H9 (cell line): ENCODE data around the gene EPHA8. TPM values are rescaled to one million over a fixed set of nuclear protein-coding genes. Genes with fewer than 3 reads are reported as not detected.

ENCODE experiments used
- DNase-seq: peaks from one replicate; pipeline ENCODE4 v3.0.0-alpha.2; 2017
- H2AFZ ChIP-seq: one replicate; pipeline ENCODE4 v1.6.1; 2013; ENCODE audit warnings: mild to moderate bottlenecking, low read length, control low read depth, moderate library complexity
- H2AK5ac ChIP-seq: 2 replicates; pipeline ENCODE4 v1.6.1; 2013; ENCODE audit warnings: low read length, control low read depth, mixed read lengths; ENCODE audit not compliant: insufficient read length
- H2BK120ac ChIP-seq: one replicate; pipeline ENCODE4 v1.6.1; 2013; ENCODE audit warnings: low read depth, mild to moderate bottlenecking, low read length, control low read depth, inconsistent platforms; ENCODE audit not compliant: poor library complexity, severe bottlenecking
- H2BK12ac ChIP-seq: 2 replicates; pipeline ENCODE4 v1.6.1; 2013; ENCODE audit warnings: low read length, control low read depth, mixed read lengths, low read depth; ENCODE audit not compliant: insufficient read length
- H2BK15ac ChIP-seq: 2 replicates; pipeline ENCODE4 v1.6.1; 2013; ENCODE audit warnings: low read depth, low read length, control low read depth
- H2BK20ac ChIP-seq: one replicate; pipeline ENCODE4 v1.6.1; 2013; ENCODE audit warnings: low read depth, mild to moderate bottlenecking, low read length, control low read depth, inconsistent platforms; ENCODE audit not compliant: poor library complexity, severe bottlenecking
- H2BK5ac ChIP-seq: 2 replicates; pipeline ENCODE4 v1.6.1; 2013; ENCODE audit warnings: low read length, control low read depth, mixed read lengths; ENCODE audit not compliant: insufficient read length
- H3K14ac ChIP-seq: 2 replicates; pipeline ENCODE4 v1.6.1; 2013; ENCODE audit warnings: low read length, control low read depth; ENCODE audit not compliant: insufficient read depth
- H3K18ac ChIP-seq: 2 replicates; pipeline ENCODE4 v1.6.1; 2013; ENCODE audit warnings: low read depth, mild to moderate bottlenecking, mixed read lengths, low read length, control low read depth; ENCODE audit not compliant: insufficient read length
- H3K23ac ChIP-seq: 2 replicates; pipeline ENCODE4 v1.6.1; 2013; ENCODE audit warnings: low read length, control low read depth, mixed read lengths, low read depth; ENCODE audit not compliant: insufficient read length
- H3K23me2 ChIP-seq: 2 replicates; pipeline ENCODE4 v1.6.1; 2013; ENCODE audit warnings: low read depth, mild to moderate bottlenecking, mixed read lengths, low read length, control low read depth; ENCODE audit not compliant: insufficient read length, poor library complexity, severe bottlenecking
- H3K27ac ChIP-seq: 2 replicates; pipeline ENCODE4 v1.5.1; 2013; ENCODE audit warnings: low read length, control low read depth, mixed read lengths, low read depth; ENCODE audit not compliant: insufficient read length
- H3K27me3 ChIP-seq: 2 replicates; pipeline ENCODE4 v1.6.1; 2013; ENCODE audit warnings: low read length, control low read depth, inconsistent platforms; ENCODE audit not compliant: insufficient read depth
- H3K4ac ChIP-seq: 2 replicates; pipeline ENCODE4 v1.6.1; 2013; ENCODE audit warnings: low read depth, mild to moderate bottlenecking, control low read depth, inconsistent platforms, low read length, moderate library complexity
- H3K4me1 ChIP-seq: 2 replicates; pipeline ENCODE4 v1.6.1; 2013; ENCODE audit warnings: low read length, control low read depth, inconsistent platforms; ENCODE audit not compliant: insufficient read depth
- H3K4me2 ChIP-seq: 2 replicates; pipeline ENCODE4 v1.6.1; 2013; ENCODE audit warnings: low read length, control low read depth, mixed read lengths; ENCODE audit not compliant: insufficient read length, insufficient read depth
- H3K56ac ChIP-seq: 2 replicates; pipeline ENCODE4 v1.6.1; 2013; ENCODE audit warnings: low read depth, mild to moderate bottlenecking, mixed read lengths, low read length, control low read depth; ENCODE audit not compliant: insufficient read length
- H3K79me1 ChIP-seq: 2 replicates; pipeline ENCODE4 v1.6.1; 2013; ENCODE audit warnings: low read depth, mild to moderate bottlenecking, moderate library complexity, low read length, control low read depth, inconsistent platforms; ENCODE audit not compliant: insufficient read depth, poor library complexity, severe bottlenecking
- H3K79me2 ChIP-seq: 2 replicates; pipeline ENCODE4 v1.6.1; 2013; ENCODE audit warnings: low read length, control low read depth, inconsistent platforms; ENCODE audit not compliant: insufficient read depth
- H3K9ac ChIP-seq: 2 replicates; pipeline ENCODE4 v1.6.1; 2013; ENCODE audit warnings: low read length, control low read depth, mixed read lengths; ENCODE audit not compliant: insufficient read length; ENCODE audit errors: extremely low read depth
- H3K9me3 ChIP-seq: one replicate; pipeline ENCODE4 v1.6.1; 2013; ENCODE audit warnings: low read depth, low read length, inconsistent platforms; ENCODE audit not compliant: control insufficient read depth
- H3T11ph ChIP-seq: one replicate; pipeline ENCODE4 v1.6.1; 2013; ENCODE audit warnings: mild to moderate bottlenecking, low read length, control low read depth, inconsistent platforms
- H4K20me1 ChIP-seq: one replicate; pipeline ENCODE4 v1.6.1; 2013; ENCODE audit not compliant: control insufficient read depth, insufficient read length, insufficient read depth
- H4K5ac ChIP-seq: 2 replicates; pipeline ENCODE4 v1.6.1; 2013; ENCODE audit warnings: low read depth, mild to moderate bottlenecking, mixed read lengths, low read length, control low read depth; ENCODE audit not compliant: insufficient read length
- H4K8ac ChIP-seq: replicated peaks from 2 replicates; pipeline ENCODE4 v1.6.1; 2013; ENCODE audit warnings: low read length, control low read depth, mixed read lengths, low read depth; ENCODE audit not compliant: insufficient read length
- H4K91ac ChIP-seq: 2 replicates; pipeline ENCODE4 v1.6.1; 2013; ENCODE audit warnings: low read depth, mild to moderate bottlenecking, moderate library complexity, mixed read lengths, low read length, control low read depth; ENCODE audit not compliant: insufficient read length
- H3K27ac Mint-ChIP-seq, 3 experiments: 2 replicates in 2 of 3; 3 replicates in 1 of 3; pipeline ENCODE4 v1.8.0; 2020 to 2021; ENCODE audit warnings: mixed read lengths in 3 of 3, mild to moderate bottlenecking in 1 of 3, moderate library complexity in 1 of 3
- H3K27me3 Mint-ChIP-seq: 2 replicates; pipeline ENCODE4 v1.8.0; 2021; ENCODE audit warnings: low read depth, mild to moderate bottlenecking, moderate library complexity, mixed read lengths
- H3K36me3 Mint-ChIP-seq, 3 experiments: 2 replicates in 2 of 3; 3 replicates in 1 of 3; pipeline ENCODE4 v1.8.0; 2020 to 2021; ENCODE audit warnings: low read depth in 3 of 3, mixed read lengths in 3 of 3; ENCODE audit not compliant: insufficient read depth in 1 of 3
- H3K4me1 Mint-ChIP-seq, 2 experiments: 2 replicates each; pipeline ENCODE4 v1.8.0; 2020; ENCODE audit warnings: mixed read lengths in 2 of 2
- H3K4me3 Mint-ChIP-seq, 2 experiments: 2 replicates in 1 of 2; 3 replicates in 1 of 2; pipeline ENCODE4 v1.8.0; 2020 to 2021; ENCODE audit warnings: mild to moderate bottlenecking in 2 of 2, mixed read lengths in 2 of 2, moderate library complexity in 1 of 2
- H3K9me3 Mint-ChIP-seq, 2 experiments: 2 replicates in 1 of 2; 3 replicates in 1 of 2; pipeline ENCODE4 v1.8.0; 2020; ENCODE audit warnings: mild to moderate bottlenecking in 2 of 2, mixed read lengths in 2 of 2, moderate library complexity in 1 of 2
- CTCF ChIP-seq: fragments of 200-600 bp; sonication (generic); conservative IDR thresholded peaks from 3 replicates; pipeline ENCODE4 v1.8.0; 2021; ENCODE audit warnings: antibody characterized with exemption, mild to moderate bottlenecking
- WGBS: extraction: QIAGEN DNeasy Blood & Tissue Kit; methylation state at CpG from one replicate; pipeline ENCODE4 v1.1.7; 2013; ENCODE audit warnings: missing lambda C conversion rate, low lambda C conversion rate, mixed read lengths; ENCODE audit not compliant: insufficient read length; ENCODE audit errors: extremely low coverage; 5-methylcytosine and 5-hydroxymethylcytosine counted together
- total RNA-seq: library from RNA; stranded (reverse); gene quantifications from 2 replicates; pipeline ENCODE4 v1.2.1, GENCODE V29; 2021

EPHA8 gene
- total RNA-seq, 1 experiment from 2014 or later = 3.4 TPM

DNA sequence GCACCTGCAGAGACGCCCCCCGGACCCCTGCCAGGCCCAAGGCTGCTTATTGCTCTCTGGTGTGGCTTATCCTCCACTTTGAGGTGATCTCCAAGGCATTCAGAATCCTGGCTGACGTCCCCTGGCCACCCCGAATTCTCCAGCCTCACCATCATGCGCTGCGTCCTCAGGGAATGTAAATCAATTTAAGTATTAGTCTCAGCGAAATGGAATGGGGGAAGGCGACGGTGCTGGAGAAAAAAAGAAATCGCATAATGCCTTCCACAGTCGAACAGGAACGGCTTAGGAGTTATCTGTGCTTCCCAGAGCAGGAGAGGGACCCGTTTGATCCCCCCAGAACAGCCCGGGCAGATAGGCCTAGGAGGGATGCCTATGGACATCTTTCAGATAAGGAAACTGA is 2.9 kb downstream of the EPHA8 start:
- Histone ChIP-seq H4K8ac (no peak overlapping the region), H3K27me3 (peaks cover 16% of the 10 kb centered on the region; the same call in 1 of the 2 replicates)
- WGBS = no CpG with 5 or more reads among the region's 14 CpGs

More for the DNA sequence above, 2.9 kb downstream of the EPHA8 start:
- Histone ChIP-seq H3K4ac (no peak overlapping the region), H2BK120ac (no peak overlapping the region), H4K91ac (no peak overlapping the region), H3K23me2 (peaks cover 9% of the 10 kb centered on the region), H3K79me1 (no peaks in the 10 kb centered on the region), H2BK5ac (no peak overlapping the region), H2AK5ac (no peak overlapping the region), H4K5ac (no peak overlapping the region), H4K20me1 (no peaks in the 10 kb centered on the region), H2BK15ac (no peak overlapping the region), H3K23ac (no peak overlapping the region), H3T11ph (no peak overlapping the region), H3K18ac (no peak overlapping the region), H3K4me1 (no peaks in the 10 kb centered on the region; the same call in 1 of the 2 replicates), H2BK12ac (no peak overlapping the region), H3K27ac (no peak overlapping the region), H3K9ac (no peak overlapping the region), H3K79me2 (no peaks in the 10 kb centered on the region), H3K56ac (no peak overlapping the region), H2AFZ (no peak overlapping the region), H2BK20ac (no peak overlapping the region), H3K9me3 (no peaks in the 10 kb centered on the region), H3K14ac (no peak overlapping the region), H3K4me2 (no peak overlapping the region)
- Mint-ChIP-seq H3K36me3 (no peaks in the 10 kb centered on the region; a peak in 2 of 7 replicates), H3K9me3 (peaks cover 0 to 2% of the 10 kb centered on the region in 2 experiments; a peak in 1 of 5 replicates), H3K4me1 (peaks cover 13 to 36% of the 10 kb centered on the region in 2 experiments; a peak in 3 of 4 replicates), H3K27ac (no peak overlapping the region), H3K27me3 (peaks cover 40% of the 10 kb centered on the region), H3K4me3 (no peak overlapping the region)
- DNase-seq = no peak
- TF ChIP-seq CTCF = no peak
